GM19025 (cell line): ENCODE results near the gene ACOX3.

Source experiments
- ATAC-seq: cut with Tn5 transposase; IDR thresholded peaks from one replicate; pipeline ENCODE4 v1.9.1; 2021; ENCODE audit warnings: mild to moderate bottlenecking, low read depth, moderate library complexity; ENCODE audit not compliant: unreplicated experiment

ACOX3 gene

DNA sequence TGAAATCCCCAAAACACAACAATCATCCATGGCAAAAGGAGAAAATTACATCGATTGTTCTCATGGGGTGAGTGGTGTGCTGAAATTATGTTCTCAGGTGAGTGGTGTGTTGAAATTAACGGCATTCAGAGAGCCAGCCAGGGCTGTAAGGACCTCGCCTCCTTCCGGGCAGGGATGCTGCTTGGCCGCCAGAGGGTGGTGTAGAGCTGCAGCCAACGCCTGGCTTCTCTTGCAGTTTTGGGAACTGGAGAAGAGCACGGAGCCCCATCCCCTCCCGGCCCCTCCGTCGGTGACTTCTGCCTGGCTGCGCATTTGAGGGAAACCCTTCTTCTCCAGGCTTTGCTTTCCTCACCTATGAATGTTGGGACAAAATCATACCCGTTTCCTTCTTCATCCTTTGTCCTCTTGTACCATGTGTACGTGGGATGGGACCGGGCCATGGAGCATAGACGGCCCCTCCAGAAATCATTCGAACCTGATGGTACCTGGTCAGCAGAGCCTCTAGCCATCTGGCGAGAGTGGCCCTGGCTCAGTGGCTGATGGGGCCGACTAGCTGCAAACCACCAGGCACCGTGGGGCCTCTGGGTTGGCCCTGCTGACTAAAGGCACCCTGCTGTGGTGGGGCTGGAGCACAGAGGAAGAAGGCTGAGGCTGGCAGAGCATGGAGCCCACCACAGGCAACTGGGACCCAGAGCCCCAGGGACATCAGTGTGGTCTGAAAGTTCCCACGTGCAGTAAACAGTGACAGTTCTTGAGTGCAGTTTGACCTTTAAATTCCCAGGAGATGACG, 28.4 kb upstream of the ACOX3 start:
- no peak for ATAC-seq

DNA sequence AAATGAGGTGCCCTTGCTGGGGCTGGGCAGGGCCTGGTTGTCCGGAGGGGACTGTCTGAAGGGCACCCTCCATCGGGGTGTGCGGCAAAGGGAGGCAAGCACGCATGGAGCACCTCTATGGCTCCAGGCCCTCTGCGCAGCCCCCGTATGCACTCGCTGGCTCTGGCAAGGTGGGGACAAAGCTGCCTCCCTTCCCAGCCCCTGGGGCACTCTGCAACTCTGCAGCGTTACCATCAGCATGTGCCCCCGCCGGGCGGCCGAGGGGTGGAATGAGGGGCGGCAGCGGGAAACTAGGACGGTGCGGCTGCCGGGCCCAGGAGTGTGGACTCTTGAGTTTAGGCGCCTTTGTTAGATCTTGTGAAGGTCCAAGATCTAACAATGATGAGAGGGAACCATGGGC, 26.5 kb upstream of the ACOX3 start:
- no peak for ATAC-seq

DNA sequence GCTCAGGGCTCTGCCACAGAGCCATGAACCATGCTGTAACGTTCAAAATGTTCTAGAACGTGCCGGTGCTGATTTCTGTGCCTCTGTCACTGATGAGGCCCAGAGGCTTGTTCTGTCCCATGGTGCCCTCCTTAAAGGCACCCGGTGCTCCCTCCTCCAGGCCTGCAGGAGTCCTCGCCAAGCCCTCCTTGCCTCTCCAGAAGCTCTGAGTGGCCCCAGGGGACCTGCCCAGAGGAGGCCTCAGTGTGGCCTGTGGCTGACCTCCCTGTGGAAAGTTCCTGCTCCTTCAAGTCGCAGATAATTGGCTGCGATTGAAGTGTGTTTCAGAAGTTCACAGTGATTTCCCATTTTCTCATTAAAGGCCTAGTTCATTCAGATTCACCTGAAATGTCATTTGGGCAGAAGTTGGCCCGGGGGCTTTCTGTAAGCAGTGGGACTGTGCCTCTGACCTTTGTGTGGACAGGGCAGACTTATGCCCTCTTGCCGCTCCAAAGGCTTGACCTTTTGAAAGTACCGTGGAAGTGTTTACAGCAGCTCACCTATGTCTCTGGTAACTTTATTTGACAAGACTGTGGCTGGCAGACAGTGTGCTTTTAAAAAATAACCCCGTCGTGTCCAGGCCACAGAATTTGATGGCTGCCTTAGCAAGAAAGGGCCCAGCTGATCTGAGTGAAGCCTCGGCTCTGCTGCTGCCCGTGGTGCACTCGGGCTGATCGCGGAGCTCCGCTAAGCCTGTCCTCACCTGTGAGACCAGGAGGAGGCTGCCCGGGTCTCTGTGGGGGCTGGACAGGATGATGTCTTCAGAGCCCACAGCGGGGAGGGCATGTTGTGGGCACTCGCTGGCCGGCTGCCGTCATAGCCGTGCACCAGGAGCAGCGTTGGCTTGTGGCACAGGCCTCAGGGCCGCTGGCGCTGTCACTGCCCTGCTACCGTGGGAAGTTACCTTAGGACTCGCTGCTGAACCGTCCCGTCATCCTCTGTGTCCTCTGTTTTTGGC, 25.4 kb upstream of the ACOX3 start:
- ATAC-seq: no peak

DNA sequence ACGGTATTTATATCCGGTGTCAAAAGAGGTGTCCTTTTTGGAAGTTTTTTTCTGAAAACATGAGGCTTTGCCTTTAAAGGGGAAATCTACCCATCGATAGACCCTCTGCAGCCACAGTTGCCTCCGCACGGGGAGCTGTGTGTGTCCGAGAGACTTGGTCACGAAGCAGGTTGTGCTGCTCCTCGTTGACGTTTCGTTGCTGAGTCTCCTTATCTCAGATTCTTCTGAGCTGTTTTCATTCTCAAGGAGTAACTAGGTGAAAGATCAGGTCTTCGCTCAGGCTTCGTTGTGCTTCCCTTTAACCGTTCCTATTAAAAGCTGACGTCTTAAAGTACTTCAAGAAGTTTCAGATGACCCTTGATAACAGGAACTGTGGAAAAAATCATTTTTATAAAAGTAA, 23.9 kb upstream of the ACOX3 start:
- no peak for ATAC-seq

DNA sequence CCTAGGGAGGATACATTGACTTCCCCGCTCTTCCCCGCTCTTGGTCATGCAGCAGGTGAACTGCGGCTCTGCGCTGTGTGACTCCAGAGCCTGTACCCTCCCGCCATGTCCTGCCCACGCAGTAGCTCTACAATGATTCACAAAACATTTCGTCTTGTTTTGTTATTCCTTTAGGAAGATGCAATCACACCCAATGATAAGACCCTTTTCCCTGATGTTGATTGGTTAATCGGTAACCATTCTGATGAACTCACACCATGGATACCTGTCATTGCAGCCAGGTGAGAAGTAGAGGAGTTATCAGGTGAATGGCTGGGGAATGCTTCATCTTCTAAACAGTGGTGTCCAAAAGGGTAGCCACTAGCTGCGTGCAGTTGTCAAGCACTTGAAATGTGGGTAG, 23.3 kb upstream of the ACOX3 start:
- ATAC-seq: no peak

DNA sequence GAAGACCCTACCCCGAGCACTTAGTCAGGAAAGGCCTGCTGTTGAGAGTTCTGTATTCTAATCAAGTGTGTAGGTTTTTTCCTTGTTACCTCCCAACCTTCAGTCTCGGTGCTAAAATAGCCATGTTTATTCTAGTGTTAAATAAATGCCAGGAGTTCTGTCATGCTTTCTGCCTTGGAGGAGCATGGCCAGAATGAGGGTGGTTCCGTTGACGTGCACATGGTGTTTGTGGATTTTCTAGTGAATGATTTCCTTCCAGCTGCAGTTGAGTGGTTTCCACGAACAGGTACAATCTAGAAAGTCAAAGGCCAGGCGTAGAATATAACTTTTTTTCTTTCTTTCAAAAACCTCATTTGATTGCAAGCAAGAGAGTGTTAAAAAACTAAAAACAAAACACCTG, 21.1 kb upstream of the ACOX3 start:
- no peak for ATAC-seq

DNA sequence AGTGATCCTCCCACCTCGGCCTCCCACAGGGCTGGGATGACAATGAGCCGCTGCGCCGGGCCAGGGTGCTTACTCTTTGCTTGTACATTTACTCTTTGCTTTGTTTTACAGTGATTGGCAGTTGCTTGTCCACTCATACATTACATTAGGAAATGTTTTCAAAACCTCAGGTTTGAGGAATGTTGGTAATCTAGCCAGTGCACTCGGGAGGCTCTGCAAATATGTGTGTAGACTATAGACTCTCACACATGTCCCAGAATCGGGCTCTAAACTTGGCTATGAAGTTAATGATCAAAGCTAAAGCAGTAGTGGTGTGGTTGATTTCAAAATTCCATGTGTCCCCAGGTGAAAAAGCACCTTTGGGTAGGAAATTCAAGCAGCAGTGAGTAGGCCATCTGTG, 20.6 kb upstream of the ACOX3 start:
- ATAC-seq: no peak

DNA sequence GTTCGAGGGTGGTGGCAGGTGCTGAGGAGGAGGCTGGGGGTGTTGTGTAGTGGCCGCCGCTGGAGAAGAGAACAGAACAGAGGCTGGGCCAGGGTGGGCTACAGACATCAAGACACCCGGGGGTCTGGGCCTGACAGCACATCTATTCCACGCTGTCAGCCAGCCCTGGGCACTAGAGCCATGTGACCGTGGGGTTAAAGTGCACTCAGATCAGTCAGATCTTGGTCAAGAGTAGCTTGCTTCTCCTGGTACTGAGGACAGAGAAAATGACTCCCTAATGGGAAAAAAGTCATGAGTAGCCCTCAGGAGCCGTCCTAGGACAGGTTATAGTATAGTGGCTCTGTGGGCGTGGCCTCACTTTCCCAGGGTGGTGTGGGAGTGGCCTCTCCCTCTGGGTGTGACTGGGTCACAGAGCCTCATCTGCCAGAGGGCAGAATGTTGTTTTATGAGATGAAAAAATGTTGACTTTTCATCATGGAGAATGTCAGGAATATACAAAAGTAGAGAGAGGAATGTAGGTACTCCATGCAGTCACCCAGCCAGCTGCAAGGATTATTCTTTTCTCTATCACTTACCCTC, 19.4 kb upstream of the ACOX3 start:
- ATAC-seq: no peak

DNA sequence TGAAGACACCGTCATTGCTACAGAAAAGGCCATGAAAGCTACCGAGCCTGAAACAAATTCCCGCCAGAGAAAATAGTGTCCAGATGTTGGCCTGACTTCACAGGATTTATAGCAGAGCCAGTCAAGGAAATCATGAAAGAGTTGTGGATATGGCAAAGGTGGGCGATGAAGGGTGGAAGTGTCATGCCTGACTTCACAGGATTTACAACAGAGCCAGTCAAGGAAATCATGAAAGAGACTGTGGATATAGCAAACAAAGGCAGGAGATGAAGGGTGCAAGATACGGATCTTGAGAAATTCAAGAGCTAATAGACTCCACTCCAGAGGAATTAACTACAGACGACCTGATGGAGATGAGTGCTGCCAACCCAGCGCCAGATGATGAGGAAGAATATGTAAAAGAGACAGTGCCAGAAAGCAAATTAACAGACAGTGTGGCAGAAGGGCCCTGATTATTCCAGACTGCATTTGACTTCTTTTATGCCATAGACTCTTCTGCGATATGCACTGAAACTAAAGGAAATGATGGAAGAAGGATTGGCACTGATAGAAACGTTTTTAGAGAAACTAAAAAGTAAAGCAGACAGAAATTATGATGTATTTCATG, 17.2 kb upstream of the ACOX3 start:
- ATAC-seq: no peak

DNA sequence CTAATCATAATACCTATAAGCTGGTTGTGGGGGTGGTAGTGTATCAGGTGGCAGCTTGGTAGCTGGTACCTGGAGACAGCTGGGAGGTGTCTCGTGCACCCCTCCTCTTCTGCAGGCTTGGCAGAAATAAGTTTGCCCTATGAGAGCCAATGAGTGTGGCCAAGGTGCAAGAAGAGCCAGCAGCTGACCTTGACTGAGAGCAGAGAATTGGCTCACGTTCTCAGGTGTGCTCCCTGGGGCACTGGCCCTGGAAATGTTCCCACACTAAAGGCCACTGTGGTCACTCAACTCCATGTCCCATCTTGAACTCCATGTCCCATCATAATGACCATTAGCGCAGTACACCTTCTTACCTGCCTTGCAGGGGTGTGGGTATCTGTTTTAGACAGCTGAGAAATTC, 13.4 kb upstream of the ACOX3 start:
- no peak for ATAC-seq

DNA sequence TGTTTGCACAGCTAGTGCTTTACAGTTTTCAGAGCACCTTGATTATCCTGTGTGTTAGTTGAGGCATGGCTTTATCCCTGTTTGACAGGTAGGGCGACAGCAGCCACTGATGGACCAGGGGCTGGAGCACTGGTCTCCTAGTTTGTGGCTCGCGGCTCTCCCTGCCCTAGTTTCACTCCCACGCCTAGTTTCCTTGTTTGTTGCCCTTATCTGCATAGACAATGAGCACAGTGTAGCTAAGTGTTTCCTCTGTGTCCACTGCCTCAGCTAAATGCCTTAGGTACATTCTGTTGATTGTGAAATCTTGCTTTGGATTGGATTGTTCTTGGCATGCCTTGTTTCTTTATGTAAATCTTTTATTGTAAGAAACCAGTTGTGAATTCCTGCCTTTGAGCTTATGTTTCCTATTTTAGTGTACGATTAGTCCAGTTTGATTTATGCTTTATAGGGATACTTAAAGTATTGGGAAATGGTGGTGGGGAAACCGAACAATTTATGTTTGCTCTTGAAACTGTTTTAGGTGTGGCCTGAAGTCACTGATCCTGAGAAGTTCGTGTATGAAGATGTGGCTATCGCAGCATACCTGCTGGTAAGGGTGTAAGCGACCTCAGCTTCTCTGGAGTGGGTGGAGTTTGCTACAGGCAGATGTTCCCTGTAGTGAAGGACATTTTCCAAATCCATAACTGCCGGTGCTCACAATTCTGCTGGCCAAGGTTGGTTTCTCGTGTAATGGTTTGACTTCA, 11.1 kb upstream of the ACOX3 start:
- no peak for ATAC-seq

DNA sequence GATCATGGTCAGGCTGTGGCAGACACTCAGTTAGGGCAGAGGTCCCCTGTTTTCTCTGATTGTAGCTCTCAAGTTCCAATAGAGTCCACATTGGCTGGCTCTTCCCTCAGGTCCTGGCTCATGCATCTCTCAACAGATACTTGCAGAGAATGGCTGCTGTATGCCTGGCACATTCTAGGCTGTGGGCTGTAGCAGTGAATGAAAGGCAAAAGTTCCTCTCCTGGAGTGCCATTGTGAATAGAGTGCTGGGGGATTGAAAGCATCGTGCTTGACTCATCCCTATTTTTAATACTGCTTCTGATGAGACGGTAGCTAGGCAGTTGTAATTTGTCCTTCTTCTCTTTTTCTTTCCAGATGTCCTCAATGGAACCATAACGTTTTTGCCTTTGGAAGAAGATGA, 5.6 kb upstream of the ACOX3 start:
- ATAC-seq: no peak

DNA sequence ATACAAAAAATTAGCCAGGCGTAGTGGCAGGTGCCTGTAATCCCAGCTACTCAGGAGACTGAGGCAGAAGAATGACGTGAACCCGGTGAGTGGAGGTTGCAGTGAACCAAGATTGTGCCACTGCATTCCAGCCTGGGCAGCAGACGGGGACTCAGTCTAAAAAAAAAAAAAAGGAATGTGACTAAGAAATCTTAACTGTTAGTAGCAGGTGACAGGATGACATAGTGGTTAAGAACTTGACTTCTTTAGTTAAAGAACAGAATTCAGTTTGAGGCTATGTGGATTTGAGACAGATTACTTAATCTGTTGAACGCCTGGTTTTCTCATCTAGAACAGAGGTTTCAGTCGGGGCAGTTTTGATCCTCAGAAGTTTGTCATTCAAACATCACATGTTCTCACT, 3.3 kb upstream of the ACOX3 start:
- no peak for ATAC-seq

DNA sequence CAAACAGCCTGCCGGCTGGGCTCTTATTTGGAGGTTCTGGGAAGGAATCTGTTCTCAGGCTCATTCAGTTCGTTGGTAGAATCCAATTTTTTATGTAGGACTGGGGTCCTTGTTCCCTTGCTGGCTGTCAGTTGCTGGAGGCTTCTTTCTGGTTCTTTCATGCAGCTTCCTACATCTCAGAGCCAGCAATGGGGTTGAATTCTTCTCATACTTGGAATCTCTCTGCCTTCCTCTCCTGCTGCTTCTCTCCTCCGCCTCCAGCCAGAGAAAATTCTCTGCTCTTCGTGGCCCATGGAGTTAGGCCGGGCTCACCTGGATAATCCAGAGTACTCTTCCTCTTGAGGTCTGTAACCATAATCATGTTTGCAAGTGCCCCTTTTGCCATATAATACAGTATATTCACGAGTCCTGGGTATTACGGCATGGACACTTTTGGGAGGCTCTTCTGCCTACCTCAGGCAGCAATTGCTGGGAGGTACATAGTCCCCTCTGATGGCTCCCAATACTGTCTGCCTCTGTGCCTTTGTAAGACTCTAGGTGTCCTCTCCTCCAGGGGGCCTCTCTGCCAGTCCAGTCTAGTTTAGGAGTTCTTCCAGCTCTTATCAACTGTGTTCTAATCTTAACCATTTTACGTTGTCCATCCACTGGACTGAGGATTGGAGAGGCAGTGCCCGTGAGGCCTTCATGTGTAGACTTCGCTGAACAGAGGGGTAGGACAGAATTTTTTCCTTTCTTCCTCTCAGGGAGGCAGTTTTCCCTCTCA, 2.3 kb upstream of the ACOX3 start:
- ATAC-seq: no peak

DNA sequence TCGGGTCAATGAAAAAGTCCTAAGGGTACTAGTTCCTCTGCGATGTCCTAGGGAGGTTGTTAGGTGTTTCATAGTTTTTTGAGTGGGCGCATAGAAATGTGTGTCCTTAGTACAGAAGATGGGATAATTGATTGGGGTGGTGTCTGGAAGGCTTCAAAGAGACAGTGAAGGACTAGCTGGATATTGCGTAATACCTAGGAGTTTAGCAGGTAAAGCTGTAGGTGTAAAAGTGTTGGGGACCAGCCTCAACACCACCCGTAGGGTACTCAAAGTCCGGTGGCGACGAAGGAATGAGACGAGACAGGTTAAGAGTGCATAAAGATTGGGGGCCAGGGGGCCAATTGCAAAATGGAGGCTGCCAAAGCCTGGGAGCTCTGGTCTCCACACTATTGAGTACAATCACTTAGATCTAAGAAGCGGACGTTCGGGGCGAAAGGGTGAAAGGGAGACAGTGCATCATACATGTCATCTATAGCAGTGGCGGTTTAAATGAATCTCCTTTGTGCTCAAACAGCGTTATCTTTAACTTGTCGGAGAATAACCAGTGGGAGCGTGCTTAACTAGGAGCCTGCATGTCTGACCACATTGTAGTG, 1.1 kb upstream of the ACOX3 start:
- no peak for ATAC-seq

DNA sequence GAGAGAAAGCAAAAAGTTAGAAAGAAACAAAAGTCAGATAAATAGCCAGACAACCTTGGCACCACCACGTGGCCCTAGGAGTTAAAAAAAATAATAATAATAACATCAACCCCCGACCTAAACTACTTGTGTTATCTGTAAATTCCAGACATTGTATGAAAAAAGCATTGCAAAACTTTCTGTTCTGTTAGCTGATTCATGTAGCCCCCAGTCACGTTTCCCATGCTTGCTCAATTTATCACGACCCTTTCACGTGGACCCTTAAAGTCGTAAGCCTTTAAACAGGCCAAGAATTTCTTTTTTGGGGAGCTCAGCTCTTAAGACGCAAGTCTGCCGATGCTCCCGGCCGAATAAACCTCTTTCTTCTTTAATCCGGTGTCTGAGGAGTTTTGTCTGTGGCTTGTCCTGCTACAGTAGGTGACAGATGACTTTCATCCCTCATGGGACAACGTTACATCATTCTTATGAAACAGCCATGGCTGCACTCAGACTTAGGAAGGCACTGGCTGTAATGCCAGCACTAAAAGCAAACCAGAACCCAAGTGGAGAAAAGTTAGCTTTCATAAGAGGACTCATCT, 520 bp downstream of the ACOX3 start:
- peak; percentile 13 for ATAC-seq

DNA sequence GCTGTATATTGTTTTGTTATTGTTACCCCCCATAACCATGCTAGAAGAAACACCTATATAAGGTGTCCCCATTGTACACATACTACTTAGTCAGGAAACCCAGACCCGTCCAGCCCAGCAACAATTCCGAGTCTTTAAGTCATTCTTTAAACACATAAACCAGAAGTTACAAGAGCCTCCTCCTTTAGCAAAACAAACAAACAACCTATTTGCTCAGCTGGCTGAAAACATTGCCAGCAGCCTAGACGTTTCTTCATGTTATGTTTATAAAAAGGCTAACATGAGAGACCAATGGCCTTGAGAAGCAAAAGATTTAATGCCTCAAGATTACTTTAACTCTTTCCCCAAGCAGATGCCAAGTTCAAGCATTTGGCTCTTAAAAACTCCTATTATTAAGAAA, 1.4 kb downstream of the ACOX3 start:
- no peak for ATAC-seq

DNA sequence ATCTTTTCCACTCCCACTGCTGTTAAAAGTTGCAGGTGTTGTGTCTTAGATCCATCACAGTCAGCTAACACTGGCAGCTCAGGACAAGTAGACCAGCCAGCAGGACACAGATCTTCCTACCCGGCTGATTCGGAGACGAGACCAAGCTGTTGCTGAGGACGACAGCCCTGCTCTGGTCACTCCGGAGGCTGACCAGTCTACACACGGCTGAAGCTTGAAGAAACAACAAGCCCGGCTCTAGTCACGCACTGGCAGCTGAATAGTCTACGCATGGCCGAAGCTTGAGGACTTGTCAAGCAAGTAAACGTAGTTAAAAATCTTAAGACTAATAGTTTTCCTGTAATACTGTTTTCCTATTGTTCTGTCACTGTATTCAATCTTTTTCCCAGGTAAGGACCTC, 1.8 kb downstream of the ACOX3 start:
- ATAC-seq: no peak

DNA sequence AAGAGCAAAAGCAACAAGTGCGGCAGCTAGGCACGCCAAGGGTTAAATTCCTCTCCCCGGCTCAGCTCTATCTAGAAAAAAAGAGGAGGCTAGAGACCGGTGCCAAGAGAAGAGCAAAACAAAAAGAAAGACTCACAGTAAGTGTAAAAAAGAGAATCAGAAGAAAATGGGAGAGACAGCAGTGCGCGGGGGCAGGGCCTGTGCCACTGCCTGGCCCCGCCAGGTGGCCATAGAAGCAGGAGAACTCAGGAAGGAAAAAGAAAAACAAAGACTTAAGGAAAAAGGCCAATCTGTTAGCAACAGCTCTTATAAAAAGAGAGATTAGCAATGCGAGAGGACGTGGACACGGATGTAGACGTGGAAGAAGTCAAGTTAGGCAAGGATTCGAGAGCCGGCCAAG, 3.2 kb downstream of the ACOX3 start:
- ATAC-seq: no peak
